ENCODE measurements around the gene CRYL1. TPM values are rescaled to one million over a fixed set of nuclear protein-coding genes. Genes with fewer than 3 reads are reported as not detected.

CRYL1 gene
- total and polyA plus RNA-seq, 2 of the 13 experiments (the other 11 are each of a cell fraction or from before 2014, with no cell fraction given), result 57.2 to 115 TPM

- TF ChIP-seq ZBTB43 (CRISPR knock-in tag; conservative IDR thresholded peaks at IDR 0.05) (no peak), KDM4B (CRISPR knock-in tag; IDR thresholded peaks at IDR 0.05) (no peak)
Measured at GRCh38 chr13:20442798-20443381, 82.8 kb downstream of the CRYL1 start (continued).

DNA sequence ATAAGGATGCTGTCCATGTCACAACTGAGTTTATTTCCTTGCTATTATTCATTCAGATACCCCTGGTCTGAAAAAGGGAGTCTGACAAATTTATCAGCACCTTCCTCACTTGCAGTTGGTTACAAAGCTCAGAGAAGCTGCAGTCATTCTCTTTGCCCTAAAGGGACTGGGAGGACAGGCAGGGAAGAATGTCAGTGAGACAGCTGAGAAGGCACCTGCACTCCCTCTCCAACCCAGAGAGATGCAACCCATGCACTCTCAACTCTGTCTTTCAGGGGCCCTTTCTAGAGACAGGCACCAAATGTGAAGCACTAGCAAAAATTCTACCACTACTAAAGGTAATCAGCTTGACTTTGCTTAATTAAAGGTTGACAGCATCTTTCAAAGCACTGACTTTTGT is 83.3 kb downstream of the CRYL1 start:
- Histone ChIP-seq H2AFZ (ENCODE audit: low read length) (no peak overlapping the region), H3K4me1 (ENCODE audit: insufficient read depth, low read length) (no peaks in the 10 kb centered on the region), H3K4me2 (ENCODE audit: low read depth, low read length) (no peak overlapping the region), H4K20me1 (ENCODE audit: insufficient read depth, low read length) (no peaks in the 10 kb centered on the region), H3K36me3 (replicated peaks in 1 of 2; ENCODE audit: control insufficient read depth in 1 of 2, insufficient read depth in 2 of 2, low read length in 2 of 2) (peaks cover 3 to 8% of the 10 kb centered on the region in 2 experiments; a peak in 2 of 5 replicates), H3K4me3 (replicated peaks in 1 of 3; ENCODE audit: insufficient read depth in 1 of 3, low read depth in 2 of 3, low read length in 3 of 3) (no peak overlapping the region), H3K27ac (ENCODE audit: extremely low read length, insufficient read depth, low read length) (no peak overlapping the region), H3K27me3 (ENCODE audit: control insufficient read depth in 1 of 2, insufficient read depth in 2 of 2, low read length in 2 of 2) (no peaks in the 10 kb centered on the region), H3K79me2 (ENCODE audit: insufficient read depth, low read length) (no peaks in the 10 kb centered on the region), H3K9ac (ENCODE audit: insufficient read depth, low read depth, low read length) (no peak overlapping the region), H3K9me3 (ENCODE audit: low read length) (no peaks in the 10 kb centered on the region)
- ChIA-PET CTCF (ENCODE audit: low intra/inter-chr PET ratio, low total read pairs) (no interaction called here), POLR2A (no interaction called here)
- in situ Hi-C loops (cut with HindIII; ENCODE audit: extremely low pct_ligation_motif_present, low pct_unique_long_range_greater_than_20kb), result no loop called here
- intact Hi-C loops (cut with micrococcal nuclease; ENCODE audit: unreplicated experiment), result no loop called here
- FAIRE-seq (no peak), DNase-seq (ENCODE audit: low spot score) (no peak), ATAC-seq (no peak)
- no TSS peak for BruUV-seq (replicated peaks)
- TF ChIP-seq ZNF318 (CRISPR knock-in tag; IDR thresholded peaks at IDR 0.05), result no peak
- TF ChIP-seq MXD3 (CRISPR knock-in tag; IDR thresholded peaks at IDR 0.05), result no peak
- TF ChIP-seq, protein P1, sequence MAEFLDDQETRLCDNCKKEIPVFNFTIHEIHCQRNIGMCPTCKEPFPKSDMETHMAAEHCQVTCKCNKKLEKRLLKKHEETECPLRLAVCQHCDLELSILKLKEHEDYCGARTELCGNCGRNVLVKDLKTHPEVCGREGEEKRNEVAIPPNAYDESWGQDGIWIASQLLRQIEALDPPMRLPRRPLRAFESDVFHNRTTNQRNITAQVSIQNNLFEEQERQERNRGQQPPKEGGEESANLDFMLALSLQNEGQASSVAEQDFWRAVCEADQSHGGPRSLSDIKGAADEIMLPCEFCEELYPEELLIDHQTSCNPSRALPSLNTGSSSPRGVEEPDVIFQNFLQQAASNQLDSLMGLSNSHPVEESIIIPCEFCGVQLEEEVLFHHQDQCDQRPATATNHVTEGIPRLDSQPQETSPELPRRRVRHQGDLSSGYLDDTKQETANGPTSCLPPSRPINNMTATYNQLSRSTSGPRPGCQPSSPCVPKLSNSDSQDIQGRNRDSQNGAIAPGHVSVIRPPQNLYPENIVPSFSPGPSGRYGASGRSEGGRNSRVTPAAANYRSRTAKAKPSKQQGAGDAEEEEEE (CRISPR knock-in tag; IDR thresholded peaks at IDR 0.05; ENCODE audit: borderline replicate concordance), result no peak
- TF ChIP-seq, protein P2, sequence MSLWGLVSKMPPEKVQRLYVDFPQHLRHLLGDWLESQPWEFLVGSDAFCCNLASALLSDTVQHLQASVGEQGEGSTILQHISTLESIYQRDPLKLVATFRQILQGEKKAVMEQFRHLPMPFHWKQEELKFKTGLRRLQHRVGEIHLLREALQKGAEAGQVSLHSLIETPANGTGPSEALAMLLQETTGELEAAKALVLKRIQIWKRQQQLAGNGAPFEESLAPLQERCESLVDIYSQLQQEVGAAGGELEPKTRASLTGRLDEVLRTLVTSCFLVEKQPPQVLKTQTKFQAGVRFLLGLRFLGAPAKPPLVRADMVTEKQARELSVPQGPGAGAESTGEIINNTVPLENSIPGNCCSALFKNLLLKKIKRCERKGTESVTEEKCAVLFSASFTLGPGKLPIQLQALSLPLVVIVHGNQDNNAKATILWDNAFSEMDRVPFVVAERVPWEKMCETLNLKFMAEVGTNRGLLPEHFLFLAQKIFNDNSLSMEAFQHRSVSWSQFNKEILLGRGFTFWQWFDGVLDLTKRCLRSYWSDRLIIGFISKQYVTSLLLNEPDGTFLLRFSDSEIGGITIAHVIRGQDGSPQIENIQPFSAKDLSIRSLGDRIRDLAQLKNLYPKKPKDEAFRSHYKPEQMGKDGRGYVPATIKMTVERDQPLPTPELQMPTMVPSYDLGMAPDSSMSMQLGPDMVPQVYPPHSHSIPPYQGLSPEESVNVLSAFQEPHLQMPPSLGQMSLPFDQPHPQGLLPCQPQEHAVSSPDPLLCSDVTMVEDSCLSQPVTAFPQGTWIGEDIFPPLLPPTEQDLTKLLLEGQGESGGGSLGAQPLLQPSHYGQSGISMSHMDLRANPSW (CRISPR knock-in tag; IDR thresholded peaks at IDR 0.05; ENCODE audit: borderline replicate concordance), result no peak
- no peak for TF ChIP-seq KLF16 (CRISPR knock-in tag; IDR thresholded peaks at IDR 0.05)

Measured in HepG2 (cell line).